NCI-H187 (cell line): Measurements from ENCODE around the gene SETD7.

ENCODE experiments used
- DNase-seq, 2 experiments: peaks; one replicate each; lab custom pipeline; 2025; lab: John Stamatoyannopoulos, UW

The SETD7 gene

DNA sequence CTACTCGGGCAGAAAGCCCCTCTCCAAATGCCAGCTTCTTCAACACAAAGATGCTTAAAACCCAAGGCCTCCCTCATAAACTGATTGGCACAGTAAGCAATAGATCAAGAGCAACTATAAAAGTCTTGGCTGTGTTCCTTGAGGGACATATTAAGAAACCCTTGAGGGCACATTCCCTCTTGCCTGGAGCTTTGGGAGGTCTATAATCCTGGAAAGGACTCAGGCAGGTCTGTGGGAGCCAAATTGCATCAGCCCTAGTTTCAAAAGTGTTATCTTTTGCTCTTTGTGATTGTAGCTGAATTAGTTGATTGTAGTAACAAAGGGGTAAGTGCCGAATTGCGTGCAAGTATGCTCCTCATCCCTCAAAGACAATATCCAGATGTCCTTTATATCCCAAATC is 18.6 kb upstream of the SETD7 start:
- DNase-seq, result no peak

DNA sequence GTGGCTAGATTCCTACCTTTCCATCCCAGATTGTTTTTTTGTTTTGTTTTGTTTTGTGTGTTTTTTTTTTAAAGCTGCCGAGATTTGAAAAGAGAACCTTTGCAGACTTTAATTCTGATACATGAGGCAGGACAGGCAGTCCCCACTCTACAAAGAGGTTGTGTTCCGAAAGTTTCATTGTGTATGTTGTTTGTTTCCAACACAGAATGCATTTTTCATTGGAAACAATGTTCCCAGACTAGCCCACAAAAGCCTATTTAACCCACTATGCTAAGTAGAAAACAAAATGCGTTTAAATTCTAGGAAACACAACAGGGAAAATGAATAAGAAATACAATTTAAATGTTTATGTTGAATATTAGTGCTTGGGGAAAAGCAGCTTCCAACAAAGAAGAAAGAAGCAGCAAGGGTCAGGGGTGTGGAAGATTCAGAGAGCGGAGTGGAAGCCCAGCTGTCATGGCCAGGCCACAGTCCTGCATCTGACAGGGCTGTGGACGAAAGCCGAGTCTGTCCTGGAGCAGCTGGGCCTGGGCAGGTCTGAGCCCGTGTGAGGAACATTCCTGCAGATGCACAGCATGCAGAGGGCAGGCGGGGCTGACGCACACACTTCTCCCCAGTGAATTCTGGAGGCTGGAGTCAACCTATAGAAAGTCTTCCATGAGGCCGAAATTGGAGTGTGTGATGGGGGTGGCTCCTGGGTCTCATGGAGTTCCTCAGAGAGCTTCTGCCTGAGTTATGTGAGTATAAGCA is 12.4 kb upstream of the SETD7 start:
- DNase-seq, result no peak

DNA sequence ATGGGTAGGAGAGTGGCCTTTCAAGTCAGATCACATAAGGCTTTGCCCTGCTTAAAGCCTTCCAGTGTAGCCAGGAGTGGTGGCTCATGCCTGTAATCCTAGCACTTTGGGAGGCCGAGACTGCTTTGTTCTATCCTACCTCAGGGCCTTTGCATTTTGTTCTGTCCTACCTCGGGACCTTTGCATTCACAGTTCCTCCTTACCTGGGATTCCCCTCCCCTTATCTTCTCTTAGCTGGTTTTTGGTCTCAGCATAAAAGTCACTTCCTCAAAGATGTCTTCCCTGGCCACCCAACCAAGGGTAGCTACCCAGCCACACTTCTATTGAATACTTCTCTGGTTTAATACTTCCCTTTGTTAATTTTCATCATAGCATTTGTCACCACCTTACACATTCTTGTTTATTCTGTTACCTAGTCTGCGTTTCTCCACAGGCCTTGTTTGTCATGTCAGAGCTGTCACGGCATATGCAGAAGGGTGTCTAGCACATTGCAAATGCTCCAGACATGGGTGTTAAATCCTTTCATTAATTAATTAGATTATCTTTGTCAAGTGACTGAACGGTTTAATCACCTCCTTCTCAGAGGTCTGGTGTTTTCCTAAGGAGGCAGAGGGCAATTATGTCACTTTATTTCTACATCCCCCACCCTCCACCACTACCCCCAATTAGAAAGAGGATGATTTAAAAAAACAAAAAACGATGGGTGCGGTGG is 11.3 kb upstream of the SETD7 start:
- DNase-seq, result no peak

DNA sequence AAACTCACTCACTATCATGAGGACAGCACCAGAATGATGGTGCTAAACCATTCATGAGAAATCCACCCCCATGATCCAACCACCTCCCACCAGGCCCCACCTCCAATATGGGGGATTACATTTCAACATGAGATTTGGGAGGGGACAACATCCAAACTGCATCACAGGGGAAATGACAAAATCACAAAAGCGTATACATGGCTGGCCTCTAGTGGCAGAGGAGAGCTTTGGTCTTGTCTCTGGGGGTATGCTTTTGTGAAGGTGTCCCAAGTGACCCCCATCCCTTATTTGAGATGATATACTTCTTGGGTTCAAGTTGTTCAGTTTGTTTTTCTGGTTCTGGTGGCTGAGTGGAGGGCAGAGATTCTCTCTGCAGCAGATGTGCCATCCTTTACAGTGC is 8.5 kb upstream of the SETD7 start:
- no peak for DNase-seq

DNA sequence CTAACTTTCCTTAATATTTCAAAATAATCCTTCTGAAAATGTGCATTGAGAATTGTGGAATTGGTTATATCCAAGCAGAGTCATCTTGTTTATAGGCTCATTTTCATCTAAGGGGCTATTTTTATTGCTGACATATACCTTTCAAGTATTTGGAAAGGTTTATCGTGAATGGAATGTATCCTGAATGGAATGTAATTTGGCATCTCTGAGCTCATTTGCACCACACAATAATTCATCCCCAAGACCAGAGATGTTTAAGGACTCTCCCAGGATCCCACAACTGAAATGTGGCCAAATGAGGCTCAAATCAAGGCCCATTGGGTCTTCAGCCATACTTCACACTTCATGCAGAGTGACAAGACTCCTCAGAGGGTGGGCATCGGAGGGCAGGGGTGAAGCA is 7.5 kb upstream of the SETD7 start:
- no peak for DNase-seq

DNA sequence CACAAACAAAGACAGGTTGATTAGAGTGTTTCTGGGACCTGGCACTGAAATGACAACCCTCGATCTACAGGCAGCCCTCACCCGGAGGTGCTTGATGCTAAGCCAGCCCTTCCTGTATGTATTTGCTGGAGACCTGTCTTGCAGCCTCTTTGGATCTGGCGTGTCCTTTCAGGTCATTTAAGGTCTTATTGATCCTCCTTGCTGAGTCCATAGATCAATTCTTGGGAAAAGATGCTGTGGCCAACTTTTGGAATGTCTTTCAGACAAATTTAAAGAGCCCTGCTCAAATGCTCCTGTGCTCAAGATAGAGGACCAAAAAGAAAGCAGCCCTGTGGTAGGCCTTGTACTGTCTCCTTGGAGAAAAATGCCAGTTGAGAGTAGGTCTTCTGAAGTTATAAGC is 6.8 kb upstream of the SETD7 start:
- DNase-seq, result no peak

DNA sequence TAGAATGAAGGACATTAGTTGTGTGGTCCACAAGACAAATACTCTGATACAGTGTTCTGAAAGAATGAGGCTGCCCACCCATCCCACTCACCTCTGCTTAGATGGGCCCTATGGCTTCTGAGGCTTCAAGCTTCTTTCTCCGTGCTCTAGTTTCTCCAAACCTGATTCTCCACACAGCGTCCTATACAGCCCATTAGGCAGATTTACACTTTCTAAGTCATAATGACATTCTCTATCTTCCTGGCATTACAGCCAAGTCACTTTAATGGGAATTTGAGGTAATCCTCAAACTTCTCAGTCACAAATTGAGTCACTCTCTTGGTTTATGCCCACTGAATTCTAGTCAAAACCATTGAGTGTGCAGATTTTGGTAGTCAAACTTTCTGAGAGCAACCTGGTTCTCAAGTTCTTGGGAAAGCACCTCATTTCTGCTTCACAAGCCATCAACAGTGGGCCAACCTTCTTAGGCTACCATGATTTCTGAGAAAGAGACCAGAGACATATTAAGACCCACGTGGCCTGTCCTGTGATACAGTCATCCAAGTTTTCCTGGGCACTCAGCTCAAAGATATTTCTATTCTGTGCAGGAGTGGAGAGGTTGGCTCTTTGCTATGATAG is 6.2 kb upstream of the SETD7 start:
- DNase-seq, result no peak

DNA sequence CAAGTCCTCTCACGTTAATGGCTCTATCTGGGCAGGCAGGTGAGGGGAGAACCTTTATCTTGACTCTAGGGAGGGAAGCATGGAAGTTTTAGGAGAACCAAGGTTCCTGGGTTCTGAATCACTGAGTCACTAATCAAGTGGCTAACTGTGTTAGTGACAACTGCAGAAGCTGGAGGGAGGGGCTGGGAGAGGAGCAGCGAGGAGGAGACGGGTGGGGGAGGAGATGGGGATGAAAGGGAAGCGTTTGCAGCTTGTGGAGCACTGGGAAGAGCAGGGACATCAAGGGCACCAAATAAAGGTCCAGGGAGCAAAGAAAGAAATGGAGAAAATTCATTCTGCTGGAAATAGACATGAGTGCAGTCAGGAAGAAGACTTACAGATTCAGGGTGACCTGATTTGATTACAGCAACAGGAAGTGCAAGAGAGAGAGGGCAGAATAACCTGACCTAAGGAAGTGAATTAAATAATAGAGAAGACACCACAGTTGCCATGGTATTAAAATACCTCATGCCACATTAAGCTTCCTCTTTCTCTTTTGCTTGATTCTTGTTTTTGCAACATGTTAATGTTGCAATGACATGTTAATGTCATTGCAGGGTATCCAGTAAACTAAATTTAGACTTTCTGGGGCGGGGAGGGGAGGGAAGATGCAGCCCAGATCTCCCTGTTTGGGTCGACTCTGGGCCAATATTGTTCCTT is 4.5 kb upstream of the SETD7 start:
- DNase-seq, result no peak

DNA sequence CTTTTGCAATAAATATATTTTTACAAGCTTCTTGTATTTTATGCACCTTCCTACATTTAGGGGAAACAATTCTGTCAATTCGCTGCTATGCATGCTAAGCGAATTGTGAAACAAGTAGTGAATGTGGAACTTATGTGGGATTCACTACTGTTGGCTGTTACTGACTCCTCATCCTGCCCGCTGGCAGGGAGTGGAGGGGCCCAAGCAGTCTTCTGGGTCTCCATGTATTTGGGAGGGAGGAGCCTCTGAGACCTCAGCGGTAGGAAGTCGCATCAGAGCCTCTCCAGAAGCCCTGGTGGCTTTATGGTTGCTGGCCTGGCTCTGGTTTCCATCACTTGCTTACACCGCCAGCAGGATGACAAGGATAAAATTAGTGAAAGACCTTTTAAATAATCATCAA is 3.7 kb upstream of the SETD7 start:
- DNase-seq, result no peak

DNA sequence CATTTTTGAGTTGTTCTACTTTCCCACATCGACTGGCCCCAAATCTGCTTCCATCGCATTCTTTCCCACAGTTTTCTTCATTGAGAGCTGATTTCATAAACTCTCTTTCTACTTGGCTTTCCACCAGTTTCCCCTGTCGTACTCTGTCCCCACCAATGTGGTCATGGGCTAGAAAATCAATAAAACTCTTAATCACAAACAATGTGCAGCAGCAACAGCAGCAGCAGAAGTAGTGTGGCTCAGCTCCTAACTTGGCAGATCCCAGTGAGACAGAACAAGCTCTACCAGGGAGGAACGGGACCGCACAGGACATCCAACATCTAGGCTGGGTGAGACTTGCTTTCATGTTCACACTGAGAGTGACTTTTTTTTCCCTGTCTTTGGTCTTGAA is 3.1 kb upstream of the SETD7 start:
- DNase-seq, result no peak

DNA sequence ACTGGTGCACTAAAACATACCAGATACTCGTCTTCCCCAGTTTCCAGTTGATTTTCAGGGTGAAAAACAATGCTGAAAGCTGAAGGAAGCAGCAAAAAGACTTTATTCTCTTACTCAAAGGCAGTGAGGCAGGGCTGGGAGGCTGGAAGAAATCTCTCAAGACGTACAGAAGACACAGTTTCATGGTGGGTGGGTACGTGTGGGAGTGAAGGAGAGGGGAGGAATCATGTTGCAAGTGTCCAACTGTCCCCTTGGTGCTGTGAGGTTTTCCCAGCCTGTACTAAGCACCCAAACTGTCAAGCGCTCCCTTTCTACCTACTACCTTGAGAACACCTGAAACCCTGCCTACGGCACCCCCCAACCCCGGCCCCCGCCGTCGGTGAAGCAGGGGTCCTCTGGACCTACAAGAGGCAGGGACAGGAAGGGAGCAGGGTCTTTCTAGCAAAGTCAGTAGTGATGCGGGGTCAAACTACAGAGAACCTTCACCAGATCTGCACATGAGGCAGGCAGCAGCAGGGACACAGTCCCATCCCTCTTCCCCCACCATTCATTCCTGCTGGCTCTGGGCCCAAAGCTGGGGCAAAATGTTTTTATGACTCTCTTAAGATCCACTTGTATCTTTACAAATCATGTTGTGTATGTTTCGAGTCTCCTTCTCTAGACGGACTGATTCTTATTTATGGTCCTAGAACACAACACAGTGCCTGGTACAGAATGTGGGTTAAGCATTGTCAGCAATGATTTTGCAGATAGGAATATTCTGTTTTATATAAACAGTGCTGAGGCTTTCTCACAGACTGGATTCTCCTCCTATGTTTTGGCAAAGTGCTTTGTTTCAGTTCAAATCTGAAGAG is 2.4 kb upstream of the SETD7 start:
- DNase-seq, result peak in 1 of 2 experiments; percentile 2

DNA sequence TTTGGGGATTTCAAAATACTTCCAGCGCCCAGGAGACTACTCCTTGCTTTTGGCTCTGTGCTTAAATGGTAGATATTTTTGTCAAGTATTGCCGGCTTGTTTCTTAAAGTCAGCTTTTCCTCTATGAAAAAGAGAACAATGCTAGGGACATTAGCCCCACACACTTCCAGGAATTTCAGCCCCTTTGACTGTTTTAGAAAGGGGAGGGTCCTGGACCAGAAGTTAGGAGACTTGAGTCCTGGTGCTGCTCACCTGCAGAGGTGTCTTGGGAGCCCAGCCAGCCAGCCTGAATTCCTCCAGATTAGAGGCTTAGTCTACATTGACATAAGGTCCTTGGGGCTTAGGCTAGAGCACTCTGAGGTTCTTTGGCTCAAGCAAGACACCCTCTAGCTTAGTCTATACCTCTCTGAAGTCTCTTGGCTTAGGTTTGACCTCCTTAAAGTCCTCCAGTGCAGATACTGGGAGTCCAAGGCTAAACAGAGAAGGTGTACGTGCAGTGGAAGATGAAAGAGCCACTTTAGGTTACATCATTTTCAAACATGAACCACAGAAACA is 1.6 kb upstream of the SETD7 start:
- DNase-seq, result no peak

DNA sequence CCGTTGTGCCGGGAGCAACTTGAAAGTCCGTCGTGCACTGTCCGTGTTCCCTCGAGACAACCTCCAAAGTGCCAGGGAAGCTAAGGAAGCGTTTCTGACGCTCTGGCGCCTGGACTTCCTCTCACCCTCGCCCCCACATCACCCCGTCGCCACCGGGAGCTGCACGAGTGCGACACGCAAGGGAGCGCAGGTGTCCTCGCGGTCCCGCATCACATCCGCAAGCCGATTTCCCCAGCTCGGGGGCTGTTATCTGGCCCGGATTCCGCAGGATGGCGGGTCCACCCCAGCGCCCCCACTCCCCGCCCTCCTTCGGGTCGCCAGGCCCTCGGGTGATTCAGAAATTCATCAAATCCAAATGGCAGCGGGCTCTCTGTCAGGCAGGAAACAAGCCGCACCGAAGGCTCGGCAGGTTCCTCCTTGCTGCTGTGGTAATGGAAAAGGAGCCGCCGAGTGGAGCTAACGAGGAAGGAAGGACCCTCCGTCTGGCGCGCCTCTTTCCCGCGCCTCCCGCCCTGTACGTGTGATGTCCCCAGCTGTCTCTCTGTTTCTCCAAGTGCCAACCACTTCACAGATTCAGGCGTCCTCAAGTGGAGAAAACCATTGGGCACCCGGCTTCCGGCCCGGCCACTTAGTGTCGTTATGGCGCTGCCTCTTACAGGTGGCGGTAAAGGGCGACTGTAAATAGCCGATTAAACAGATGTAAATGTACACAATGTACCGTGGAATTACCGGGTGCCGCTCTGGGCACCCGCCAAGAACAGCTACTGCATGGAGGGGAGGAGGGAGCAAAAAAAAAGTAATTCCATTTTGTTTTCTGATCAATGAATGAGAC is 921 bp upstream of the SETD7 start:
- DNase-seq, result peak; percentile 47 to 67

DNA sequence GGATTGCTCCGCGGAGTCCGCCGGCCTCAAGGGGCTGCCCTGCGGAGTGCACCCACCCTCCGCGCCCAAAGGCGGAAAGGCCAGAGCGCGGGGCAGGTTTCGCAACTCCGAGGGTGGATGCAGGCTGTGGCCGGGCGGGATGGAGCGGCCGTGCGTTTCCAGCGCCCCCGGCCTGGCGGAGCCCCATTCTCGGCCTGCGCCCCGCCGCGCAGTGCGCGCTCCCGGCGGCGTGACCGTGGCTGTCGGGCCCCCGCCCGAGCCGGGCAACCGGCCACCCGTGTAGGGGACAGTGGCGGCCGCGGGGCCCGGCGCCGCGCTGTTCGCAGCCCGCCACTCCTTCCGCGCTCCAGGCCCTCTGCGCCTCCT is 331 bp downstream of the SETD7 start:
- no peak for DNase-seq

DNA sequence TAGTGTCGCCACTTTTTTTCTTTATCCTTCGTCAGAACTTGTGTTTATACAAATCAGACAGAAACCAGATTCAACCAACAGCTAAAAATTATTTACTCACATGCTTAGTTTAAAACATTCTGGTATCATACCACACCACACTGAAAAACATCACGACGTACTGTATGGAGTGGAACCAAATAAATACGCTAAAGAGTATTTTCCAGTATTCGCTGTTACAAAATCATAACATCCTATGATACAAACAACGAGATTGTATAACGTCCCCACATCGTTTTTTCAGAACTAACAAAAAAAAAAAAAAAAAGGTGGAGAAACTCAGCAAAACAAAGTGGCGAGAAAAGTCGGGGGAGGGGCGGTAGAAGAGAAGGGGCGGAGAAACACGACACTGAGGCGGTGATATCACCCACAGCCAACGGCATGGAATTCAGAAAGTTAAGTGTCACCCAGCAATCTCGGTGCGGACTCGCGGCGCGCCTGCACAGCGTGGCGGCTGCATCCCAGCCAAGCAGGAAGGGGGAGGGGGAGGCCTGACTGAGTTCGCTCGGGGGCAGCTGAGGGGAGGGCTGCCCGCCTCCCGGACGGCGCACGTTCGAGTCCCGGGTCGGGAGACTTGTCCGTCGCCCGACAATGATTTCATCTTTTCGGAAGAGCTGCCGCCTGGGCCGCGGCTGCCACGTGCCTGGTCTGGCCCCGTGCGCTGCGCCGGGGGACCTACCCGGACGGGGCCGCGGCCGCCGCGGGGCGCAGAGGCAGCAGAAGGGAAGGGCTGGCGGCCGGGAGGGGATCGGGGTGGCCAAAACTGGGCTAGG is 920 bp downstream of the SETD7 start:
- peak; percentile 10 to 49 for DNase-seq

DNA sequence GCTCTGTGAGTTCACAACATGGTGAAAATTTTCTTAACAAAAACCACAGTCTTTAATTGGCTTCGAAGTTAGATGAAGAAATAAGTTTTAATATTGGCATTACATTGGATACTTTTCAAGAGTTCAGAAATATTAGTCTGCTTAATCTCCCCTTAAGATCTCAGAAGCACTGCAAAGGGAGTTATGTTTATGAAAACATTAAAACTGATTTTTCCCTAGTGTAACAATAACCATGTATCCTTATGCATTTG is 1.5 kb downstream of the SETD7 start:
- DNase-seq, result no peak

DNA sequence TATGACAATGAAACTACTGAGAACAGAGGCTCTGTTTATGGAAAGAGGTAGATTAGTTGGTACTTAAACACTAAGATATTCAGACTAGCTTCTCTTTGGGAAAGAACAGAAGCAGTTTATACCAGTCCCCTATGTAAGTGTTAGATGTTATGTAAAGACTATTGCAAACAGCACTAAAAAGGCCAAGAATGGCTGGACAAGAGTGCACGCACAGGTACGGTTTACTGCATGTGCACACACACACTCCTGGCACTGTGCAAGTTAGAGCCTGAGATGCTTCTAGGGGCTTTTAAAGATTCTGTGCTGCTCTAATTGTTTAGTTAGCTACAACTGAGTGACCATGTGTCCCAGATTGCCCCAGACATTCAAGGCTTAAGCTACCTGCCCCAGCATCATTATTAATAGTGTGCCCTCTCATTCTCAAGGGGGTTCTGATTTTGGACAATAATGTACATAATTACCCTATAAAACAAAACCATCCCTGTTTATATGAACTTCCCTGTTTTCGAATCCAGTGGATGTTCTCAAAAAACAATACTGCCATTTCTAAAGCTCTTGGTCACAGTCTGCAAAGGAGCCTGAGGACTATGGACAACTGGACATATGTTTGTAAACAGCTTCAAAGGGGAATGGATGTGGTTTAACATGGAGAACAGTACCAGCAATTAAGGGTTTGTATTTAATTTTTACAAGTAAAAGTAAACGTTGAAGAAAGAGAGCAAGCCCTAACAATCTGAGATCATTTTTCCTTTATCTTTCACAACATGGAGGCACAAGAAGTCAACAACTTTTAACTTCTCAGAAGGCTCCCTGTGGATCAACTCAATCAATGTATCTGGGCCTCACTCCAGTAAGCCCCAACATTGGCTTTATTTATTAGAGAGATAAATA is 2.0 kb downstream of the SETD7 start:
- no peak for DNase-seq

DNA sequence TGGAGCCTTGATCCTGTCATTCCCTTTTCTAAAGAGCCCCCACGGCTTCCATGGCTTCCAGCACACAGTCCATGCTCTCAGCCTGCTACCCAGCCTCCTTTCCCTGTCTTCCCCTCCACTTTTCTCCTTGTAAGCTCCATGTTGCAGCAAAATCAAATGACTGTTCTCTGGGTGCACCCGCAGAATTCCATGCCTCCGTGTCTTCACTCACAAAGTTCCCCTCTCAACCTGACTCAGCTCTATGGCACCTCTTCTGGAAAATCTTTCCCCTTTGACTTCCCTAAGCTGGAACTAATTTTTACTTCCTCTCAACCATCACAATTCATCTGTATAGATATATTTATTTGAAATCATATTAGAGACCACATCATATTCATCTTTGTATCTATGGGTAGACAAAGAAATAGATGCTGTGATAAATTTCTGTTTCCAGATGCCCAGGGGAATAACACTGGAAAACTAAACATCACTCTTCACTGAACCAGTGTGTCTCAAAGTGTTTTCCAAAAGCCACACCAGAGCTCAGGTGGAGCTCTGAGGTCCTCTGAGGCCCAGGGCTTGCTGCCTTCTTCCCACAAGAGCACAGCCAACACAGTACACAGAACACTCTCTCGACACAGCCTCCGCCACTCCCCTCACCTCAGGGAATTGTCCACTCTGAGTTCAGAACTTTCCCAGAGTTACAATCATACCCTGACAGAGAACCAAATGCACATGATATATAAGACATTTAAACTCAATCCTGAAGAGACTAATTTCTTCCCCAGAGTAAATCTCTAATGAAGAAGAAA is 3.3 kb downstream of the SETD7 start:
- DNase-seq, result no peak
